Neural progenitor cell (in vitro differentiated cells): Measurements from ENCODE around the gene FARP1.

ENCODE experiments used
- EZH2 ChIP-seq: fragments of 200-600 bp; sonication (generic); IDR thresholded peaks from 2 replicates; pipeline ENCODE4 v1.6.1; 2017; ENCODE audit warnings: antibody characterized with exemption, mild to moderate bottlenecking, moderate library complexity
- EZH2phosphoT487 ChIP-seq: fragments of 200-600 bp; sonication (generic); IDR thresholded peaks from 2 replicates; pipeline ENCODE4 v1.6.1; 2017; ENCODE audit warnings: antibody characterized with exemption
- TF ChIP-seq, protein P1 (sequence below): fragments of 200-600 bp; sonication (generic); IDR thresholded peaks from 2 replicates; pipeline ENCODE4 v1.5.1; 2017; ENCODE audit warnings: antibody characterized with exemption, mild to moderate bottlenecking

DNA sequence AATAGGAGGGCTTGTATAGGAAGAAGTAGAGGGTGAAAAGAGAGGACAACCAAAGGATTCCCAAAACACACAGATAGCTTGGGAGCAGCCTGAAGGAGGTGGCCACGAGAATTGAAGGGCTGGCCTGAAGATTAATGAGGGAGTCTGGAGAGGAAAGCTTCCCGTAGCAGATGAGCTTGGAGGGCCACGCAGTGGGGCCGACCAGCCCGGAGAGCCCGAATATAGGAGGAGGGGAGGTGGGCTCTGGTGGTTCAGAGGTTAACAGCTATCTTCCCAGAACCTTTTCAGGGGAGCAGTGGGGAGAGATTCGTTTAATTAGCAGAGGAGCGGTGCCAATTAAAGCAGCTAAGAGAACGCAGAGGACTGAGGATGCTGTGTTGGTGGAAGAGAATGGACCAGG, 279.2 kb downstream of the FARP1 start:
- TF ChIP-seq, protein P1, sequence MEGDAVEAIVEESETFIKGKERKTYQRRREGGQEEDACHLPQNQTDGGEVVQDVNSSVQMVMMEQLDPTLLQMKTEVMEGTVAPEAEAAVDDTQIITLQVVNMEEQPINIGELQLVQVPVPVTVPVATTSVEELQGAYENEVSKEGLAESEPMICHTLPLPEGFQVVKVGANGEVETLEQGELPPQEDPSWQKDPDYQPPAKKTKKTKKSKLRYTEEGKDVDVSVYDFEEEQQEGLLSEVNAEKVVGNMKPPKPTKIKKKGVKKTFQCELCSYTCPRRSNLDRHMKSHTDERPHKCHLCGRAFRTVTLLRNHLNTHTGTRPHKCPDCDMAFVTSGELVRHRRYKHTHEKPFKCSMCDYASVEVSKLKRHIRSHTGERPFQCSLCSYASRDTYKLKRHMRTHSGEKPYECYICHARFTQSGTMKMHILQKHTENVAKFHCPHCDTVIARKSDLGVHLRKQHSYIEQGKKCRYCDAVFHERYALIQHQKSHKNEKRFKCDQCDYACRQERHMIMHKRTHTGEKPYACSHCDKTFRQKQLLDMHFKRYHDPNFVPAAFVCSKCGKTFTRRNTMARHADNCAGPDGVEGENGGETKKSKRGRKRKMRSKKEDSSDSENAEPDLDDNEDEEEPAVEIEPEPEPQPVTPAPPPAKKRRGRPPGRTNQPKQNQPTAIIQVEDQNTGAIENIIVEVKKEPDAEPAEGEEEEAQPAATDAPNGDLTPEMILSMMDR, result no peak
- TF ChIP-seq EZH2 (no peak), EZH2phosphoT487 (no peak)
